GM12873 (cell line): ENCODE measurements around the gene FRS2.

Experiments
- CTCF ChIP-seq: IDR thresholded peaks from 2 replicates; pipeline ENCODE4 v1.5.1; 2012; ENCODE audit warnings: low read depth, mild to moderate bottlenecking, moderate library complexity, low read length, control low read depth; ENCODE audit not compliant: insufficient read depth; ENCODE audit errors: missing control alignments

Gene FRS2

GRCh38 chr12:69484428-69484827 is 14.2 kb downstream of the FRS2 start:
- no peak for TF ChIP-seq CTCF

GRCh38 chr12:69490920-69491643 is 20.9 kb downstream of the FRS2 start:
- no peak for TF ChIP-seq CTCF

- no peak for TF ChIP-seq CTCF
Observed at GRCh38 chr12:69492739-69493138, 22.6 kb downstream of the FRS2 start.

GRCh38 chr12:69495071-69495470 is 24.9 kb downstream of the FRS2 start:
- TF ChIP-seq CTCF = no peak

- TF ChIP-seq CTCF = no peak
Observed at GRCh38 chr12:69497308-69498026, 27.3 kb downstream of the FRS2 start.

- no peak for TF ChIP-seq CTCF
Observed at GRCh38 chr12:69500631-69501030, 30.4 kb downstream of the FRS2 start.

- TF ChIP-seq CTCF = no peak
Observed at GRCh38 chr12:69501154-69501895, 31.1 kb downstream of the FRS2 start.
